H1 (cell line): Measurements from ENCODE around the gene CD96. TPM values are rescaled to one million over a fixed set of nuclear protein-coding genes. Genes with fewer than 3 reads are reported as not detected.

Source experiments
- CTCF ChIA-PET: fragments of 300-600 bp; sonication (Branson Sonifier 250); formaldehyde crosslinking; loops from one replicate; lab custom pipeline; 2021; ENCODE audit not compliant: partially characterized antibody; lab: Charles Lee
- POLR2A ChIA-PET: fragments of 300-600 bp; sonication (Branson Sonifier 250); formaldehyde crosslinking; loops from one replicate; lab custom pipeline; 2021; ENCODE audit warnings: inconsistent platforms; ENCODE audit not compliant: partially characterized antibody; lab: Charles Lee
- DNase-seq, 2 experiments: peaks; one replicate each; pipeline versions ENCODE4 v3.0.0 to v3.0.0-alpha.2; 2010 to 2022; ENCODE audit warnings: low spot score in 2 of 2, low read depth in 1 of 2, mixed read lengths in 1 of 2
- FAIRE-seq: peaks from 2 replicates; lab custom pipeline; 2011; peaks lifted over from hg19 to GRCh38; lab: Jason Lieb, UNC
- H2AFZ ChIP-seq: 2 replicates; pipeline ENCODE4 v1.8.1; 2012; ENCODE audit warnings: low read length, inconsistent platforms
- H2AK5ac ChIP-seq: 2 replicates; pipeline ENCODE4 v1.6.1; 2013; ENCODE audit warnings: low read depth, low read length
- H2BK120ac ChIP-seq: replicated peaks from 2 replicates; pipeline ENCODE3; 2013; ENCODE audit warnings: low read depth, low read length, inconsistent platforms
- H2BK12ac ChIP-seq: 2 replicates; pipeline ENCODE4 v1.6.1; 2013; ENCODE audit warnings: low read depth, low read length
- H2BK15ac ChIP-seq: 2 replicates; pipeline ENCODE4 v1.6.1; 2013; ENCODE audit warnings: low read length
- H2BK20ac ChIP-seq: 2 replicates; pipeline ENCODE4 v1.6.1; 2013; ENCODE audit warnings: low read length
- H2BK5ac ChIP-seq: 2 replicates; pipeline ENCODE4 v1.6.1; 2013; ENCODE audit warnings: low read depth, low read length
- H3K14ac ChIP-seq: 2 replicates; pipeline ENCODE4 v1.6.1; 2013; ENCODE audit warnings: inconsistent platforms; ENCODE audit not compliant: insufficient read length
- H3K18ac ChIP-seq: 2 replicates; pipeline ENCODE4 v1.6.1; 2013; ENCODE audit warnings: low read length; ENCODE audit errors: extremely low read depth
- H3K23ac ChIP-seq: 2 replicates; pipeline ENCODE4 v1.6.1; 2013; ENCODE audit warnings: inconsistent platforms; ENCODE audit not compliant: insufficient read length
- H3K23me2 ChIP-seq: 2 replicates; pipeline ENCODE4 v1.6.1; 2013; ENCODE audit warnings: low read depth, low read length
- H3K27ac ChIP-seq: 2 replicates; pipeline ENCODE4 v1.6.1; 2011; ENCODE audit warnings: low read depth, low read length, inconsistent platforms
- H3K27me3 ChIP-seq, 4 experiments: replicated peaks in 1 of 4; 1 replicate in 1 of 4; 2 replicates in 3 of 4; pipeline versions ENCODE4 v1.6.1 to v1.8.1; 2011 to 2013; ENCODE audit warnings: low read length in 3 of 4, mild to moderate bottlenecking in 3 of 4, inconsistent platforms in 2 of 4, mixed read lengths in 2 of 4, moderate library complexity in 1 of 4; ENCODE audit not compliant: control insufficient read depth in 3 of 4, insufficient read depth in 3 of 4; ENCODE audit errors: extremely low read depth in 1 of 4
- H3K36me3 ChIP-seq, 4 experiments: 2 replicates each; pipeline versions ENCODE4 v1.6.1 to v1.8.1; 2011 to 2013; ENCODE audit warnings: mild to moderate bottlenecking in 4 of 4, low read length in 3 of 4, moderate library complexity in 2 of 4, control low read depth in 1 of 4, inconsistent platforms in 1 of 4; ENCODE audit not compliant: insufficient read depth in 4 of 4, control insufficient read depth in 2 of 4
- H3K4ac ChIP-seq: replicated peaks from 2 replicates; pipeline ENCODE3; 2013; ENCODE audit warnings: low read length, low read depth, mixed read lengths, inconsistent platforms; ENCODE audit not compliant: insufficient read length
- H3K4me1 ChIP-seq, 4 experiments: replicated peaks in 1 of 4; 1 replicate in 1 of 4; 2 replicates in 3 of 4; pipeline versions ENCODE4 v1.6.1 to v1.8.1; 2011 to 2013; ENCODE audit warnings: low read length in 3 of 4, inconsistent platforms in 2 of 4, mixed read lengths in 1 of 4; ENCODE audit not compliant: insufficient read depth in 4 of 4, control insufficient read depth in 3 of 4
- H3K4me2 ChIP-seq, 2 experiments: 2 replicates each; pipeline versions ENCODE4 v1.6.1 to v1.8.1; 2011 to 2013; ENCODE audit warnings: low read depth in 2 of 2, low read length in 2 of 2, control low read depth in 1 of 2, inconsistent platforms in 1 of 2, mild to moderate bottlenecking in 1 of 2; ENCODE audit not compliant: insufficient read depth in 1 of 2
- H3K4me3 ChIP-seq, 4 experiments: fragments of 200-600, 300-600 bp in 1 of 4; sonication (generic), shearing (Covaris generic), sonication (Bioruptor Twin) in 1 of 4; 2 replicates each; pipeline versions ENCODE4 v1.5.1 to v1.8.1; 2011 to 2016; ENCODE audit warnings: low read length in 4 of 4, low read depth in 3 of 4, control low read depth in 2 of 4, inconsistent platforms in 2 of 4, mild to moderate bottlenecking in 2 of 4, mixed read lengths in 1 of 4, moderate library complexity in 1 of 4; ENCODE audit not compliant: insufficient read depth in 2 of 4; ENCODE audit errors: extremely low read depth in 1 of 4
- H3K56ac ChIP-seq: replicated peaks from 2 replicates; pipeline ENCODE3; 2013; ENCODE audit warnings: low read depth, mild to moderate bottlenecking, mixed read lengths, low read length, inconsistent platforms; ENCODE audit not compliant: insufficient read length
- H3K79me1 ChIP-seq: 2 replicates; pipeline ENCODE4 v1.6.1; 2013; ENCODE audit warnings: low read depth, low read length, control low read depth
- H3K79me2 ChIP-seq, 2 experiments: 2 replicates each; pipeline versions ENCODE4 v1.6.1 to v1.8.1; 2012 to 2013; ENCODE audit warnings: low read length in 2 of 2, mild to moderate bottlenecking in 2 of 2, inconsistent platforms in 1 of 2; ENCODE audit not compliant: insufficient read depth in 2 of 2, control insufficient read depth in 1 of 2
- H3K9ac ChIP-seq, 4 experiments: replicated peaks in 1 of 4; 1 replicate in 1 of 4; 2 replicates in 3 of 4; pipeline versions ENCODE4 v1.6.1 to v1.8.1; 2011 to 2013; ENCODE audit warnings: low read depth in 3 of 4, low read length in 3 of 4, control low read depth in 2 of 4, mild to moderate bottlenecking in 2 of 4, moderate library complexity in 2 of 4, inconsistent platforms in 1 of 4; ENCODE audit errors: extremely low read depth in 1 of 4
- H3K9me3 ChIP-seq, 2 experiments: 2 replicates each; pipeline versions ENCODE4 v1.6.1 to v1.8.1; 2012 to 2013; ENCODE audit warnings: mild to moderate bottlenecking in 2 of 2, moderate library complexity in 2 of 2, control low read depth in 1 of 2, inconsistent platforms in 1 of 2, low read depth in 1 of 2, low read length in 1 of 2, mixed read lengths in 1 of 2; ENCODE audit not compliant: insufficient read depth in 2 of 2
- H4K20me1 ChIP-seq, 2 experiments: replicated peaks in 1 of 2; 2 replicates each; pipeline versions ENCODE3 to v1.8.1; 2011 to 2013; ENCODE audit warnings: inconsistent platforms in 2 of 2, low read length in 2 of 2, mild to moderate bottlenecking in 1 of 2; ENCODE audit not compliant: insufficient read depth in 2 of 2, control insufficient read depth in 1 of 2
- H4K5ac ChIP-seq: 2 replicates; pipeline ENCODE4 v1.6.1; 2013; ENCODE audit warnings: low read length, low read depth, mixed read lengths, inconsistent platforms; ENCODE audit not compliant: insufficient read length
- H4K8ac ChIP-seq: 2 replicates; pipeline ENCODE4 v1.8.0; 2013; ENCODE audit warnings: mild to moderate bottlenecking, moderate library complexity, low read length, inconsistent platforms; ENCODE audit not compliant: insufficient read depth; ENCODE audit errors: extremely low read depth
- H4K91ac ChIP-seq: replicated peaks from 2 replicates; pipeline ENCODE3; 2013; ENCODE audit warnings: low read length, mixed read lengths, inconsistent platforms; ENCODE audit not compliant: insufficient read length
- ATF3 ChIP-seq: IDR thresholded peaks from 2 replicates; pipeline ENCODE4 v1.6.1; 2011; ENCODE audit warnings: low read depth, mild to moderate bottlenecking, low read length; ENCODE audit not compliant: insufficient read depth
- CBX8 ChIP-seq: fragments of 300-800, 300-1000 bp; sonication (generic); IDR thresholded peaks from 2 replicates; pipeline ENCODE4 v1.7.1; 2016; ENCODE audit warnings: low read depth, low read length, borderline replicate concordance
- CHD2 ChIP-seq: IDR thresholded peaks from 2 replicates; pipeline ENCODE4 v1.6.1; 2012; ENCODE audit warnings: low read length, improper control_type of control experiment
- CTBP2 ChIP-seq: IDR thresholded peaks from 2 replicates; pipeline ENCODE4 v1.7.0; 2011; ENCODE audit warnings: borderline replicate concordance, mild to moderate bottlenecking, moderate library complexity, mixed read lengths, low read length; ENCODE audit not compliant: insufficient read depth, insufficient read length
- EGR1 ChIP-seq: IDR thresholded peaks from 2 replicates; pipeline ENCODE4 v1.6.1; 2011; ENCODE audit warnings: low read depth, low read length, borderline replicate concordance
- RBBP5 ChIP-seq: IDR thresholded peaks from 2 replicates; pipeline ENCODE4 v1.7.1; 2012; ENCODE audit warnings: low read depth, mild to moderate bottlenecking, inconsistent platforms, low read length, moderate library complexity, borderline replicate concordance
- RFX5 ChIP-seq: IDR thresholded peaks from 2 replicates; pipeline ENCODE4 v1.6.1; 2011; ENCODE audit warnings: low read depth, low read length, improper control_type of control experiment, borderline replicate concordance
- RXRA ChIP-seq: IDR thresholded peaks from 2 replicates; pipeline ENCODE4 v1.6.1; 2011; ENCODE audit warnings: low read depth, mild to moderate bottlenecking, low read length, moderate library complexity; ENCODE audit not compliant: insufficient read depth
- SRF ChIP-seq: IDR thresholded peaks from 2 replicates; pipeline ENCODE4 v1.6.1; 2011; ENCODE audit warnings: mild to moderate bottlenecking, low read depth, low read length, moderate library complexity
- TCF12 ChIP-seq: IDR thresholded peaks from 2 replicates; pipeline ENCODE4 v1.6.1; 2011; ENCODE audit warnings: low read depth, mild to moderate bottlenecking, low read length
- USF2 ChIP-seq: IDR thresholded peaks from 2 replicates; pipeline ENCODE4 v1.6.1; 2011; ENCODE audit warnings: low read length, improper control_type of control experiment
- WGBS, 2 experiments: shearing (Covaris generic) in 1 of 2; methylation state at CpG; one replicate each; pipeline versions ENCODE4 v1.1.6 to v1.1.7; 2013 to 2015; ENCODE audit warnings: low lambda C conversion rate in 2 of 2, mixed read lengths in 2 of 2, inconsistent platforms in 1 of 2, low coverage in 1 of 2, missing lambda C conversion rate in 1 of 2; ENCODE audit not compliant: insufficient replicate concordance in 2 of 2, insufficient coverage in 1 of 2, insufficient read length in 1 of 2; ENCODE audit errors: extremely low coverage in 1 of 2, missing lambda C conversion rate in 1 of 2; 5-methylcytosine and 5-hydroxymethylcytosine counted together
- polyA plus RNA-seq, 7 experiments: library from polyadenylated mRNA; depleted of rRNA in 3 of 7; stranded (reverse) in 5 of 7; unstranded in 2 of 7; fragments of >200 nt in 5 of 7; fragments of 200-250 nt in 2 of 7; gene quantifications; 1 replicate in 5 of 7; 2 replicates in 1 of 7; 4 replicates in 1 of 7; pipeline versions ENCODE4 v1.2.1 to v1.2.3, GENCODE V29; 2011 to 2013; ENCODE audit warnings: missing spikeins in 2 of 7, mixed read lengths in 2 of 7
- total RNA-seq: library from RNA; stranded (reverse); fragmentation: NEBNext Ultra II Directional; extraction: Animal tissue kit (Norgen Biotek cat#: 25700); gene quantifications from 2 replicates; pipeline ENCODE4 v1.2.1, GENCODE V29; 2021

The CD96 gene
- total and polyA plus RNA-seq, 2 of the 8 experiments (the other 6 are each of a cell fraction or from before 2014, with no cell fraction given) = not detected

- no peak for FAIRE-seq
- WGBS, 2 experiments = 87% methylated on average over 4 of the region's 4 CpGs; no CpG with 5 or more reads in 1 of the 2 experiments
- TF ChIP-seq TCF12 (no peak), RXRA (no peak), RBBP5 (no peak), CHD2 (no peak), RFX5 (no peak), EGR1 (no peak), ATF3 (no peak), CTBP2 (no peak), SRF (no peak), USF2 (no peak), CBX8 (no peak)
Measured at GRCh38 chr3:111636366-111636885, 94.4 kb downstream of the CD96 start.

More at GRCh38 chr3:111636366-111636885, 94.4 kb downstream of the CD96 start:
- Histone ChIP-seq H4K20me1 (no peaks in the 10 kb centered on the region), H4K8ac (no peak overlapping the region), H3K4ac (no peak overlapping the region), H3K23ac (no peak overlapping the region), H2BK20ac (no peak overlapping the region), H3K4me2 (no peak overlapping the region), H3K9ac (no peak overlapping the region), H4K91ac (no peak overlapping the region), H3K79me1 (no peaks in the 10 kb centered on the region), H3K9me3 (no peaks in the 10 kb centered on the region), H2AFZ (no peak overlapping the region), H3K56ac (no peak overlapping the region), H2AK5ac (no peak overlapping the region), H3K4me1 (no peaks in the 10 kb centered on the region), H3K27ac (no peak overlapping the region), H2BK12ac (no peak overlapping the region), H3K18ac (no peak overlapping the region), H3K14ac (no peak overlapping the region), H3K4me3 (no peak overlapping the region), H4K5ac (no peak overlapping the region), H2BK5ac (no peak overlapping the region), H2BK120ac (no peak overlapping the region), H3K23me2 (no peaks in the 10 kb centered on the region), H3K79me2 (no peaks in the 10 kb centered on the region), H2BK15ac (no peak overlapping the region), H3K36me3 (no peaks in the 10 kb centered on the region), H3K27me3 (no peaks in the 10 kb centered on the region)
- POLR2A ChIA-PET = no interaction called here
- CTCF ChIA-PET = interaction anchor here (0.6 to 1.5 kb wide), 4 partner anchors 9 to 118 kb away, joined by 3 to 4 read pairs (median 3); no protein-coding TSS in a partner anchor
- DNase-seq = no peak
